PFSK-1 (cell line): ENCODE results near the gene STRN.
A peak's percentile ranks its signal among the peaks of the same experiment; 100 is the strongest.

Source experiments
- POLR2AphosphoS5 ChIP-seq: IDR thresholded peaks from 2 replicates; pipeline ENCODE4 v1.6.1; 2012; ENCODE audit warnings: low read depth, mild to moderate bottlenecking, control low read depth, low read length, moderate library complexity
- SIN3A ChIP-seq: IDR thresholded peaks from 2 replicates; pipeline ENCODE4 v1.6.1; 2012; ENCODE audit warnings: mild to moderate bottlenecking, low read length, moderate library complexity, borderline replicate concordance; ENCODE audit not compliant: insufficient read depth

DNA sequence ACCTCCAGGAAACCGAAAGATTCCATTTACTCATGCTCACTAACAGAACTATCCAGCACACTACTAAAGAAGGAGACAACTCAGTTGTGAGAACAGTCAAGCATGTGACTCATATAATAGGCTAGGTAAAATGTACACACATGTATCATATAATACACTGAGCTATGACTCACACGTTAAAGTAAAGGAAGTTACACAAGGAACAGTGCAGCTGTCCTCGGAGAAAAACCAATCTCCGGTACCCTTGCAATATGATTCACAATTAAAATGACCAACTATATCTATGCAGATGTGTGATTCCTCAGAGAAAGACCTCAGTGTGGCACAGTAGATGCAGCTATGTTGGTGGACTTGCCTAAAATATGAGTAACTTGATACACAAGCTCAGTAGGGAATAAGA lies 76.5 kb downstream of the STRN start:
- TF ChIP-seq POLR2AphosphoS5 (no peak), SIN3A (0 out of 2 replicates have a peak, but pooled peaks have one; percentile 47)
